Measurements from ENCODE around the gene PPL.

Gene PPL

DNA sequence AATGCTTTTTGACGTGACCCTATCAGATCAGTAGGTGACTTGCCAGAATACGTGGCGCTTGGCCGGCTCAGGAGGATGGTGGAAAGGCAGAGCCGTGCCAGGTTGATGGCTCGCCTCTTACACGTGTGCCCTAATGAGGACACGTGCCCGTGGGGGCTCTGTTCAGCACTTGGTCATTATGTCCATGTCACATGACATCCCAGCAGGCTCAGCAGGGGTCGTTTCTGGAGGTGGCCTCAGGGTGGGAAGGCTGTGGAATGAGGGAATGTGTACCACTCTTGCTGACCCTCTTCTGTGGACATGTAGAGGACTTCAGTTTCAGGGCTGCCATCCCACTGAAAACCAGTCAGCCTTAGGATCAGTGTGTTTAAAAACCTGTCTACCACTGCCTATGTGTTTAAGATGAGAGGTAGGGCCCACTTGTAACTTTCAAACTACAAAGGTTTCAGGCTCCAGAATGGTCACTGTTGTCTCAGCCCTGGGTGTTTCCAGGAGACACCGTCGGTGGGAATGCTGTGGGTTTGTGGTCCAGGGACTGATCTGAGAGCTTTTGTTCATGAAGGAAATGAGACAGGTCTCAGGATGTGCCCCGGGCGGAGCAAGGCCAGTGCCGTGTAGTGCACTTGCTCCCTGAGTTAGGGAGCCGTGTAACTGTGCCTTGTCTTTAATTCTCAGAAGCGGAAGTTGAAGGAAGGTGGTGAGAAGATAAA lies 77.6 kb downstream of the PPL start:
- DNase-seq, result no peak

DNA sequence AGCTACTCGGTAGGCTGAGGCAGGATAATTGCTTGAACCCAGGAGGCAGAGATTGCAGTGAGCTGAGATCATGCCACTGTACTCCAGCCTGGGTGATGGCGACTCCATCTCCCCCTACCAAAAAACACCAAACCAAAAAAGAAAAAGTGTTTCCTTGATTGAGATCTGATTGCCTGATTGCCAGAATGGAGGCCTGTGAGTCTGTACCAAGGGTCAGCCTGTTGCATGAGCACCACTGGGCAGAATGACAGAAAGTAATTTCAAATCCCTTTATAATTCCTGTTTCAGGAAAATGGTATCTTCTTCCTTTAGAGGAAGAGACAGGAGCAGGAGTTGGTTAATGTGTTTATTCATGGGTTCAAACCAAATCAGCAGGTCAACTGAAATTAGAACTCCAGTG lies 81.1 kb downstream of the PPL start:
- DNase-seq, result no peak

DNA sequence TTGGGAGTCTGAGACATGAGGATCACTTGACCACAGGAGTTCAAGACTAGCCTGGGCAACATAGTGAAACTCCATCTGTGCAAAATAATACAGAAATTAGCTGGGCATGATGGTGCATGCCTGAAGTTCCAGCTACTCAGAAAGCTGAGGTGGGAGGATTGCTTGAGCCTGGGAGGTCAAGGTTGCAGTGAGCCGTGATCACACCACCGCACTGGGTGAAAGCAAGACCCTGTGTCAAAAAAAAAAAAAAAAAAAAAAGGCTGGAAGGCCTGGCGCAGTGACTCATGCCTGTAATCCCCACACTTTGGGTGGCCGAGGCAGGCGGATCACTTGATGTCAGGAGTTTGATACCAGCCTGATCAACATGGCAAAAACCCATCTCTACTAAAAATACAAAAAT lies 81.6 kb downstream of the PPL start:
- no peak for DNase-seq

DNA sequence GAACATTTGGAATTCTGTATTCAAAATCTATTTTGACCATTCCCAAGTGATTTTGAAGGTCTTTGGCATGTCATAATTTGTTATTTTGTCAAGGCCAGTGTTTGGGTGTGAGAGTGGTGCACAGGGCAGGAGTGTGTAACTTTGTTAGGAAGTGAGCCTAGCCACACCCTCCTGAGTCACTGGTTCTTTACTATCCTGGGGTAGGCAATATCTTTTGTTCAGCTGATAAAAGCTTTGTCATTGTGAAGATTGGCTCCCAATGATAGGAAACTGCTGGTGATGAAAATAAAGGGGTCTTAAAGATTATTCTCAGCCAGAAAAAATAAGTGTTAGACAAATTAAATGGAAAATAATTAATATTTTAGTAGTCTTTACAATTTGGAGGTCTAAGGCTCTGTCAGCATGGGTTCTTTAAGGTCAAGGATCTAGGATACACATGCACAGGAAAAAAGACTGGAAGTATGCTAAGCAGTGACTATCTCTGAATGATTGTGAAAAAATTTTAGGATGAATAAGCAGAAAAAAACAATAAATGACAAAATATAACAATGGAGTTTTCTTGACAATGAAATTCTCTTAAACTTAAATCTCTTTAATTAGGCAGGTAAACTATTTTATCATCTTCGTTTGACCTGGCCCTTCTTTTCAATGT lies 84.6 kb downstream of the PPL start:
- DNase-seq, result no peak

DNA sequence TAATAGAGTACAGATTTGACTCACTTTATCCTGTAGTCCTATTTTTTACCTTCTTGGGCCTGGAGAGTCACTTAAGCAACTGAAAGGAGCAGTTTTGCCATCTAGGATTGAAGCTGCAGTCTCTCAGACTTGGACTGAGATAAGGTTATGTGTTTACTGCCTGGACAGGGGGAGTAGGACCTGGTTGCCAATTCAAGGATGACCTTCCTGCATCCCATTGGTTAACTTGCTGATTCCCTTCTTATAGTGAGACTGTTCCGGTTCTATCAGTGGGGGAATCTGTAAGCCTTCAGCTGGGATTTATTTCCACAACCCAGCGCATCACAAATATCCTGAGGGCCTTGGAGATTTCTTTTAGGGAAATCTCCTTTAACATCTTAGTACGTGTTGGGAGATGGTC lies 86.7 kb downstream of the PPL start:
- no peak for DNase-seq

DNA sequence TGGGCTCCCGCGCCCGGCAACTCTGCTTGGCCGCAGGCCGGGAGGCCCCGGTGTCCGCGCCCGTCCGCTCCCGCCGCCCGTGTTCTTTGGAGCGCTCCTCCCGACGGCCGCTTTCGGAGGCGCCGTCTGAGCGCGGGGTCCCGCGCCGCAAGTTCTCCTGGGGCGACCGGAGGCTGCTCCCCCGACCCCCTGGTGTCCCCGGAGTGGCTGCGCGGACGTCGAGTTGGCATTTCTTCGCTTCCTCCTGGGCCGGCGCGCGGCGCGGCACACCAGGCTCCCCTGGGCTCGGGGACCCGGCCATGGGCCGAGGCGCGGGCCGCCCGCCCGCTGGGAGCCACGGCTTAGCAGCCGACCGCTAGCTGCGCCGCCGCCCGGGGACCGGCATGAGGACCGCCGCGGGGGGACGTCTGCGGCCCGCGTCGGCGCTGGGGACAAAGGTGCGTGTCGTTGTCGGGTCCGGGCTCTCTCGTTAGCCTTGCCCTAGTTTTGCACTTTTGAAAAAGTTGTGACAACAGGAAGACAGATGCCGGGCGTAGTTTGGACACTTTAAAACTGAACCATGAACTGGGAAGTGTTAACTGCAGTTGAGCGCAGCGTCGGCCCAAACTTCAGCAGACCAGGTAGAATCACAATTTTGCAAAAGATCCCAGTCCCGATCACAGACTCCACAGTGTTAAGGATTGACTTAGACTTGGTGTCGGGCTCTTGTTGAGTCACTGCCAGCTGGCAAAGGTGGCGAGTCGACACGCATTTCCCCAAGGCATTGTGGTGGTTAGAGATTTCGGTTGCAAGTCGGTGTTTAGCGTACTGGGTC lies 89.0 kb downstream of the PPL start:
- peak; percentile 48 for DNase-seq

DNA sequence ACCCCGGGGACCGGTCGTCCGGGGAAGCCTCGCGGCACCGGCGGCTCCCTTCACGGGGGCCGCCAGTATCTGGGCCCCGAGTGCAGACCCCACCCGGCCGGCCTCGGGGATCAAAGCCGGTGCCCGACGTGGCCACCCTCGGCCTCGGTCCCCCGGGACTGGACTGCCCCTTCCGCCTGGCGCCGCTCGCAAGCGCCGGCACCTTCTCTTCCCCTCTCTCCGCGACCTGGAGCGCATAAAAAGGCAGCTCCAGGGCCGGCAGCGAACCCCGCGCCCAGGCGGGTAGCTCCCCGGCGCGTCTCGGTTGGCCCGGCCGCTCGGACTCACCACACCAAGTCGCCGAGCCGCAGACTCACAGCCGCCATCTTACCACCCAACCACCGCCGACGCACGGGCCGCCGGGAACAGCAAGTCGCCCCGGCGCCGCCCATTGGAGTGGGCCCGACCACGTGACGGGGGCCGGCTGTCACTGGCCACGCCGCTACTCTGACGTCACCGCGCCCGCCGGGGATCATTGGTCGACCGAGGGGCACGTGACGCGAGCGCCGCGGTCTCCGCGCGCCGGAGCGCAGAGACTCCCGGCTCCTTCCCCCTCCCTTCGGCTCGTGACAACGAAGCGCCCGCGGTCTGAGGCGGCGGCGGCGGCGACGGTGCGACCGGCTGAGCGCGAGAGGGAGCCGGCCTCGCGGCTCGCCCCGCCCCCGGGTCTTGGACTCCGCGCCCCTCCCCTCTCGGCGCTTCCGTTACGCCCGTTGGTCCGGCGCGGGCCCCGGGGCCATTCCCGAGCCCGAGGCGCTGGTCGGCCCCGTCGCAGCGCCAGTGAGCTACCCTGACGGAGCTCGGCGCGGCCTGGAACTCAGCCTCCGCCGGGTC lies 89.8 kb downstream of the PPL start, which contains the start of the genes GLYR1 and UBN1:
GLYR1 (minus strand) TSS at position 388 of the 873 bp plus-strand sequence; CDS start at position 365, 23 bp downstream.
UBN1 (plus strand) TSS at position 581 of the 873 bp plus-strand sequence. CDS start 5,437 bp downstream, outside the sequence.
- DNase-seq, result peak; percentile 100

DNA sequence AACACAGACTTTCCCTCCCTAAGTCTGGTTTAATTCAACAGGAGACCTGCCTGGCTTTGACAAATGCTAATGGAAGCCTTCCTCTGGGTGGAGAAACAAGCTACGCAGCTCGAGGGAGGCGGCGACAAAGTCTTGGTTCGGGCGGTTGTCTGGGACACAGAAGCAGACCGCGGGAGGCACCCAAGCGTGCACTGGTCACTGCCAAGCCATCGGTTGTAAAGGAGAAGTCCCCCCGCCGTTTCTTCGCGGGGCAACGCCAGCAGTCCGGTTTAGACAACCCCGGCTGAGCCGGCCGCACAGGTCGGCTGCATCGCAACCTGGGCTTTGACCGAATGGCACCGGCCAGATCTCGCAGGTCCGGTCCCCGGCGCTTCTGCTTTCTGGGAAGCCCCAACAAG lies 90.4 kb downstream of the PPL start:
- DNase-seq, result peak; percentile 53

DNA sequence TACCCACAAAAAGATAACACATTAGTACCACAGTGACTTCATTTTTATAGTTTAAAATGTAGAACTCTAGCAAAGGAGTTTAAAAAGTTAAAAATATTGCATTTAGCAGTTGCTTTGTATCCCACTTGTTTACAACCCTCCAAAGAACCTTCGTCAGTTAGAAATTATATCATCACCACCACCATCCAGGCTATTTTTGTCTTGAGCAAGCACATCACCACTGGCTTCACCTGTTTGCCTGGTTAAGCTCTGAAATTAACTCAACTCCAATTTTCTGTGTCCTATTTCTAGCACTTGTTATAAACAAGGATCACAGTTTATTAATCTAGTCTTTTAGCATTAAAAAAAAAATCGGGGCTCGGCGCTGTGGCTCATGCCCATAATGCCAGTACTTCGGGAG lies 96.0 kb downstream of the PPL start:
- no peak for DNase-seq

DNA sequence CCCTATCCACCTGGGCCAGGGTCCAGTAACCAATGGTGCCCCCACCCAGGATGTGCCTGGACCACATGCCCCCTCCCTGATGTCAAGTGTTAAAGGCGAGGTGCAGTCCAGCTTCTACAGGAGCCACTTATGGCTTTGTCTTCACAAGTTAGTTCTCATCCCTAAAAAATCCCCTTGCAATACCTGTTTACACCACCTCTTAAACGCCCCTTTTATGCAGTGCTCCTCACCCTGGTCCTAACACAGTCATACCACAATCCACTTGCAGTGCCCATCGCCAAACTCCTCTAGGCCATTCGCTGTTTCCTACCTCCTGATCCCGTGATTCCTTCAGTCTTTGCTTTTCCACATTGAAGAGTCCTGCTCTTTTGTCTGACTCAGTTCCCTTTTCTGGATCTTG lies 97.0 kb downstream of the PPL start:
- no peak for DNase-seq

DNA sequence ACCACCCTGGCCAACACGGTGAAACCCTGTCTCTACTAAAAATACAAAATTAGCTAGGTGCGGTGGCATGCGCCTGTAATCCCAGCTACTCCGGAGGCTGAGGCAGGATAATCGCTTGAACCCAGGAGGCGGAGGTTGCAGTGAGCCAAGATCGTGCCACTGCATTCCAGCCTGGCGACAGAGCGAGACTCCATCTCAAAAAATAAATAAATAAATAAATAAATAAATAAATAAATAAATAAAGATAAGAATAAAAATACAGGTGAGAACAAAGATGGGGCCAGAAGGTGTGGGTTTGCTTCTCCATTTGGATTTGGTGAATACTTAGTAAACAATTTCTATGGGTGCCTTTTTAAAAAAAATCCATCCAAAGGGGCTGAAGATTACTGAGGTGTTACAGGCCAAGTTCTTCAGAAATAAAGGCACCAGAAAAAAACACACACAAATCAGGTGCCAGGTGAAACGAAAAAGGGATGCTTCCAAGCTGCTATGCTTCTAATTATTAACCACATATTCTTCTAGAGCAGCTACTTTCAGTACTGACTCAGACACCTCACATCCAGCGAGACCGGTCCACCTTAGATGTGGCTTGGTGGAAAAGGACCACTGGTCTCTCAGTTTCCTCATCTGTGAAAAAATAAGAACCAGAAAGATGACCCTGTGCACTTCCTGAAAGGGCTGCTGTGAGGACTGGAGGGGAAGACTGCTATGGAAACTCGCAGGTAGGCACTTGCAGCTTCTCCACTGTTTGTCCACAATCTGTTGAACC lies 99.0 kb downstream of the PPL start:
- DNase-seq, result no peak

DNA sequence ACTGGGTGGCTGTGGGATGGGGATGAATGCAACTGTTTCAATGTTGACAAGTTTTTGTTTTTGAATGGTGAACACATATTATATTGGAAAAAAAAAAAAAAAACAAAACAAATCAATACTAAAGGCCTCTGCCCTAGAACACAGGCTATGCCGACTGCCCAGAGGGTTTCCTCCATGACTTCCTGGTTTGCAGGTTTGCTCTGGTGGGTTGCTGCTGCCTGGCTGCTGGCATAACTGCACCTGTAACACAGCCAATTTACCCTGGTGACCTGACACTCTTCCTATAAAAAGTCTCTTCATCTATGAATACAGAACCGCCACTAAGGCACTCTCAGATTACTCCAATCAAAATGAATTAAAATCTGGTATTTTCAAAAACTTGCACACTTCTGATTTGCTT lies 100.2 kb downstream of the PPL start:
- DNase-seq, result no peak

DNA sequence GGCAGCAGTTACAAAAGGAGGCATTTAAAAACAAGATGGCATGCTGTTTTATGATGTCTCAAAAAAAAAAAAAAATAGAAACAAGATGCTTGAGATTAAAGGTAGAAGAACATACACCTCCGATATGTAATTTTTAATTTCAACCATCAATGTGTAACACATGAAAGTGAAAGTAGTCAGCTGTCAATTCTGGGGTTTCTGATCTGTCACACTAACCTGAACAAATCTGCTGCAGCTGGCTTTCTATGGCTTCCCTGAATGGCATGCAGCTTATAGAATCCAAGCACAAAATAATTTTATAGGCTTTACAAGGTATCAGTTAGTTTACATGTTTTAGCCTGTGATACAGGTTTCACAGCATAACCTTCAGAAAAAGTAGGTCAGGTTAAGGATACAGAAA lies 103.4 kb downstream of the PPL start:
- no peak for DNase-seq

DNA sequence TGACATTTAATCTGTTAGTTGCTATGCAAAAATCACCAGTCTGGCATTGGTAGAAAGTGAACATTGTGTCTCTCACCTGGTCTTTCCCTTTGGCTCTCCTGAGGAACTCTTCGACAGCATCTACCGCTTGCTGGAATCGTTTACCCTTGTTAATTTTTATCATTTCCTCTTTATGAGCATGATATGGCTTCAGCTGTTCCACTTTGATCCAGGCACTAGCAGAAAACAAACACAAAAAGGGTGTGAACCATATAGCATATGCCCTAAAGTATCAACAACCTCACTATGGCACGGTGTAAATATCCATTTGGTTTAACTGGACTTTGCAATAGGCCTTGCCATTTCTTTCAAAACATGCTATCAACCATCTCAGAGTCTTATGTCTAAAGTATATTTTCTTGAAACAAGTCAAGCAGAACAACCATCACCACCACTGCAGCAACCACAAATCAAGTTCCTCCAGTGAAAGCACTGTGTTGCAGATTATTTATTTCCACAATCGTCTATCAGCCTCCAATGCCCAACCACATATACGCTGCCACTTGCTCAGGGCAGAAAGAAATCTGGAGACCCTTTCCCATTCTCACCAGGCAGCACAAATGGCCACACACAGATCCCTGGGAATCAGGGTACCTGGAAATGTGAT lies 104.1 kb downstream of the PPL start:
- DNase-seq, result no peak
